NCI-H2196 (cell line): ENCODE results near the gene BANF2.
"Not testable (repeated sequence)": the region's sequence is repeated elsewhere in the genome, so short reads cannot be mapped to it uniquely, and the experiment has no call there.

Experiments
- DNase-seq: peaks from one replicate; lab custom pipeline; 2025; ENCODE audit not compliant: unreplicated experiment; lab: John Stamatoyannopoulos, UW

The BANF2 gene

DNA sequence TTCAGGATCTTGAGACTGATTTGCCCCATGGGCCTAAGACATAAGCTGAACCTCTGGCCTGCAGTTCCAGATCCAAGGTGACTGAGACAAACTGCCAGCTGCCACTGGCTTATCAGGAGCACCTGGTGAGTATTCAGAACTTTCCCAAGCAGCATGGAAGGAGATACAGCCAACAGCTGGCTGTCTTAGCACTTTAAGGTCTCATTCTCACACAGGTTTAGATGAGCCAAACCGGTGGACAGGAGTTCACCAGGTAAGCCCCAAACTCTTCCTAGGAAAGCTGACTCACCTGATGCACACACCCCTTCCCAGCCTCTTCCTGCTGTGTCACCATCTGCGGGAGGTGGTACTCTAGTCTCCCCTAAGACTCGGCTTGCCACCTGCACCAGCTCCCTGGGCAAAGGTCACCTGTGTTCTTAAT, at the start of gene BANF2:
Gene BANF2 (plus strand): TSS at position 36 of the 421 bp plus-strand sequence. CDS start 25,060 bp downstream, outside the sequence.
- DNase-seq, result no peak

DNA sequence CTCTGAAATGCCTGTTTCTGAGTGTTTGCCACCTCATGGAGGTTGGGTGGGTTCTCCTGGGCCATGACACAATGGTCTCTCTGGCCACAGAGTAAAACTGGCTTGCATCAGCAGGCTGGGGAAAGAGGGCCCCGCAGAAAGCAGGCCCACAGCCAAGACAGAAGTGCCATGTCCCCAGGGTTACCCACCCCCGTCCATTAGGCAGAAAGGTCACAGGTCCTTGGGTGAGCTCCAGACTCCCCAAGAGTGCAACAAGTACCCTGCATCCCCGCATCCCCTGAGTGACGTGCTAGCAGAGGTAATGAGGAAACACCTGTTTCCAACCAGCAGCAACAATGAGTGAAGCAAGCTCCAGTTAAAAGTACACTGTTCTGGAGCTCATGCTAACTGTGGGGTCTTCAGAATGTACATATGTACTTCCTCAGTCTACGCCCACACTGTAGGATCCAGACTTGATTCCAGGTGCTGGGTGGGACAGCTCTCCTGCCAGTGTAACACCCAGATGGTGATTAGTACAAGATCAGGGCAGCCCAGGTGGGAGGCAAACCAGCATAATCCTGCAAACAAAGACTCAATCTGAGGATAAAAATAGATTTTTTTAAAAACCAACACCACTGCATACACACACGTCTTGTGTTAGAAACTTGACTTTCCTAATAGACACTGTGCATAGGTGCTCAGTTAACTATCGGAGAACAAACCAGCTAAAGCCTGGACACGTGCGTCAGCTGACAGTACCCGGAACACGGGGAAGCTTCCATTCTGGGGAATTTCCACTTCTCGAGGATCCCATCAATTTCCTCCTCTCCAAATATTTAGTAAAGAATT, 49.3 kb upstream of the BANF2 start:
- no peak for DNase-seq

DNA sequence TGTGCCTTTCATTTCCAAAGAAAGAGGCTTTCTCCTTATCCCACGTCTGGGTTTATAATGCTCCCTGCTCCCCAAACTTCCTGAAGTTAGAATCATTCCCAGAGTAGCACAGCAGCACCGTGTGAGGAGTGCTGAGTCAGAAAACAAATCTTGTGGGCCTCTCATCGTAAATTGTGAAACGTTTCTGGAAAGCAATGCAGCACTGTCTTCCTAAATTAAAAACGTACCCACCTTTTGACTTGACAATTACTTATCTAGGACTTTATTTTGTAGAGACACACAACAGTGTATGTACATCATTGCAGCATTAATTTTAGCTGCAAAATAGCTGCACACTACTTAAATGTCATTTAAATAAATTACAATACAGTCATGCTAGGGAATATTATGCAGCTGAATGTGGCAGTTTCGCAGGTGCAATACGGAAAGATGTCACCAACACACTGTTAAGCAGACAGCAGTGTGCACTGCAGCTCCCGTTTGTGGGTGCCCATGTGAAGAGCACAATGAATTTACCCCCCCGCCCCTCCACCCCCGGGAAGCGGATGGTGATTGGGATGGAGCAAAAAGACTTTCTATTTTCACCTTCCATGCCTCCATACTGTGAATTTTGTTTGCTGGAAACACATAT, 48.5 kb upstream of the BANF2 start:
- DNase-seq, result no peak

DNA sequence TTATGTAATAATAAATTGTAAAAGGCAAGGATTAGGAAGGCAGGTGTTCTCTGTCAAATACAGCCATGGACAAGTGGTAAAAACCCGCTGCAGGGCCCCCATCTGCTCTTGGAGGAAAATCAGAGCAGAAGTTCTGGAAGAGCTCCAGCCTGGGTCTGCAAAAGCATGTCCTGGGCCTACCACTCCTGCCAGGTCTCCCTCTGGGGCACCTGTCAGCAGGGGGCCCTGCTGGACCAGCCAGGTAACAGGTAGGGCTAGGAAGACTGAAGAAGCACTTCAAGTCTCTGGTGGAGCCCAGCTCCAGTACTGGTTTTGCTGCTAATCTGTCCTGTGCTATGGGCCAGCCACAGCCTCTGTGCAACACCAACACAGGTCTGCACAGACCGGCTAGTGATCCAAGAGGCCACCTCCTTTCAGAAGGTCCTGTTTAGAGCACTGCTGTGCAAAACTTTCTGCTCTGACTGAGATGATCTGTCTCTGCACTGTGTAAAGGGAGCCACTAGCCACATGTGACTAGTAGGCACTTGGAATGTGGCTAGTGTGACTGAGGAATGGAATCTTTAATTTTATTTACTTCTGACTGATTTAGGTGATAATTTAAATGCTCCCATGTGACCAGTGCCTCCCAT, 47.9 kb upstream of the BANF2 start:
- DNase-seq, result no peak

DNA sequence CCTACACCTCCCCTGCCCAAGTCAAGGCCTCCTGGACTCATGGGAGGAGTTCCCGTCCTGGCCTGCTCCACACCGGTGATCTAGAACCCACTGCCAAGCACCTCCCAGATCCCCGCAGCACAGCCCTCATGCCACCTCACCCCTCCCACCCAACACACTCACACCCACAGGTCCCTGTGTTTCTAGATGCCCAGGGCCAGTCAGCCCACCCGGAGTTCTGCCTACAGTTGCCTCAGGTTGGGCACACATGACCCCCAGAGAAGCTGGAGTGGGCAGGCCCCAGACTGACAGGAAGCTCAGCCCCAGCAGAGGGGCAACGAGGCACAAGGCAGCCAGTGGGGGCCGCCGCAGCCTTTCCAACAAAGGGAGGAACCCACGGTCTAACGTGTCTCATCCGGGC, 47.4 kb upstream of the BANF2 start:
- DNase-seq, result no peak

DNA sequence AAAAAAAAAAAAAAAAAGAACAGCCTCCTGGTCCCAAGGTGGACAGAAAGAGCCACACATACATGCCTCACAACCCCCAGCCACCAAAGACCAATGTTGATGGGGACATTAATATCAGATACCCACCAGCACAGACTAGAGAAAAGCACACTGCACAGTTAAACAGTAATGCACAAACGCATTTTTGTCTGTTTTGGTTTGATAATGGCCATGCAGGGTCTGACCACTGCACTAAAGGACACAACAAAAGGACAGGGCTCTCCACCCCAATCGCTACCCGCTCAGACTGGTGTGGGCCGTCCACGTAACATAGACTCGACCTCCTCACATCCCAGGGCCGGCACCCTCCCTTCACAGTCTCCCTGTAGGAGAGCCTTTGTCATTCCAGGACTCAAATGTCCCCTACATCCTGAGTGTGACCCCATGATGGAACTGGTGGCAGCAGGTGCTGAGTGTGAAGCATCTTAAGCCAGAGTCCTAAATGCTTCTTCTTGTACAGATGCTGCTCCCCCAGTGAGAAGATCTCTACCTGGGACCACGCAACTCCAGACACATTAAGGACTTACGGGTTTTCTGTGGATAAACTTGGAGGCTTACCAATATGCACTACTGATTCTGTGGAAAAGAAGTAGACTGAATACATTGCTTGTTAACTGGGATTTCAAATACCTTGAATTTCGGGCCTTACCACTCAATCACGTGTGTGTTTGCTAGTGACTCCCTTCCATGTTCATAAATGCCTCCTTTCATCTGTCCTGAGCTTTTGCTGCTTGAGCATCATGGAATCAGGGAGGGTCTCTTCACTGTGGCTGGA, 45.7 kb upstream of the BANF2 start:
- DNase-seq, result no peak

DNA sequence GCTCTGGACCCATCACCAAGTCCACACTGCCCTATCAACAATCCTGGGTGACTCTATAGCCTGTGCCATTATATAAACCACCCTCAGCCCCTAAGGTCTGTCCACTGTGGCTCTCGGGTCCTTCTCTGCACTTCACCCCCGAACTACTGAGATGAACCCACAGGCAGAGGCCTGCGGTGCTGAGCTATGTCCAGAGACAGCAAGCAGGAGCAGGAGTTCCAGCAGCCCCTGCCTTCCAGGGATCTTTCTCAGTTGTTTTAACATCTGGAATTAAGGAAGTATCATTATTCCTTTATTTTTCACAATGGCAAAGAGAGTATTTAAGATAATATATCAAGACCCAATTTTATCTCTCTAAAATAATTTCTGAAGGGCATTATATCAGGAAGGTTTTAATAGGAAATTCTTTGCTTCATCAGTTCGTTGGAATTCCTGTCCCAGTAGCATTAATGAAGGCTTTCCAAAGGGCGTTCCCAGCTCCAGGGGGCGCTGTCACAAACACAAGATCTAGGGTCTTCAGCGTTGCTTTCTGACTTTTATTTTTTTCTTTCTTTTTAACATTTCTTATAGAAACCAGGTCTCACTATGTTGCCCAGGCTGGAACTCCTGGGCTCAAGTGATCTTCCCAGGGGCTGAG, 45.0 kb upstream of the BANF2 start:
- no peak for DNase-seq

DNA sequence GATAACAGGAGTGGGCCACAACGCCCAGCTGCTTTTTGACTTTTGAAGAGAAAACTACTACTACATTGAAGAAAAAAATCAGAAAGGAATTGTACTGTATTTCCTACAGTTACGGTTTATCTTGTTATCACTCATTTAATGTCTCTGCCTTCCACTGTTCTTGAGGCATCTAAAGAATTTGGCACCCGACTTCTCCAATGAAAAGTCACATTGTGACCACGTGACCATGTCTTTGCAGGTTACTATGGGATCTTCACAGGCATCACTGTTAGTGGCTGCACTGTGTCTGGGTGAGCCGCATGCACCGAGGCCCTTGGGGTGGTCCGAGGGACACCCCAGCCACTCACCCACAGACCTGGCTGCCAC, 44.5 kb upstream of the BANF2 start:
- no peak for DNase-seq

DNA sequence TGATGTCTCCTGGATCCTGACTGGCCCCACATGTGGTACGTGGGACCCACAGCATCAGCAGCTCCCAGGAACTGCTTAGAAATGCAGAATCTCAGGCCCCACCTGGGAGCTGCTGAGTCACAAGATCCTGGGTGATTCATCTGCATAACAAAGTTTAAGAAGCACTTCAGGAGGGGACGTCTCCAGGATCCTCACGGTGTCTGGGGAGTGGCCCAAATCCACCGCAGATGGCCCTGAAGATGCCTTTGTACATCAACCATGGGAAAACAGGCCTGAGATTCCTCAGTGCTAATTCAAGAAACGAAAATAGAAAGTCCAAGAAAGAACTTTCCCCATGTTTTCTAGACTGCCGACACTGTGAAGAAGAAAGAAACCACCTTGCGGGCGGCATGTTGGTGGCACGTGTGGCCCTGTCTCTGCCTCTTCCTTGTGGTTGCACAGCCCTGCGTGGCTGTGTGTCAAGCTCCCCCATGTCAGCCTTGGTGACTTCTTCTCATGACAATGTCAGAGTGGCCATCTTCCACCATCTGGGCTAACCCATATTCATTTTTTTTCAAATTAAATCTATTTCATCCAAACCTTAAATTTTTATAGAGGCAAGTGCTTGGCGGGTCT, 43.8 kb upstream of the BANF2 start:
- no peak for DNase-seq

DNA sequence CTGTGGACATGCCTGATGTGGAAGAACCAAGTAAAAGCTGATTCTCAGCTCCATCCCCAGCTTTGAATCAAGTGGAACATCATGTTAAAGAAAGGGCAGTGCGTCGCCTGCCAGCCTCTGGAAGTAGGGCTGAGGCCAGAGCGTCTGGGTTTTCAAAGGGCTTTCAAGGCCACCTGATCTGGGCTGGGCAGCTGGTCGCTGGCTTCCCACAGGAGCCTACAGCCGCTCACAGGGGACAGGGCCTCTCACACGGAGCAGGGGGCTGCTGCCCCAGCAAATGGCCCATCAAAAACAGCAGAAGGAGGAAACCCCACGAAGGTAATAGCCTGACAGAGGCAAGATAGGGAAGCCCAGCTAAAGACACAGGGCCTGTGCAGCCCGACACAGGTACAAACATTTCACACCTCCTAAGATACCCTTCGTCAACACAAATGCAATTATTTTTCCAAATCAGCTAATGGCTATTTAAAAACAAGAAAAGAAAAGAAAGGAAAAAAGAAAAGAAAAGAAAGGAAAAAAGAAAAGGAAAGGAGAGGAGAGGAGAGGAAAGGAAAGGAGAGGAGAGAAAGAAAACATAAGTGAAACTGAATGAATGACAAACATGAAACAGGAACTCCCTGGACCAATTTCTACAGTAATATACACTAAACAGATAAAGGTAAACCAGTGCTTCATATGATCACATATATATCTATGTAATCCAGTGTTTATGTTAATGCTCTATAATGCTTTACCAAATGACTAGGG, 42.5 kb upstream of the BANF2 start:
- no peak for DNase-seq

DNA sequence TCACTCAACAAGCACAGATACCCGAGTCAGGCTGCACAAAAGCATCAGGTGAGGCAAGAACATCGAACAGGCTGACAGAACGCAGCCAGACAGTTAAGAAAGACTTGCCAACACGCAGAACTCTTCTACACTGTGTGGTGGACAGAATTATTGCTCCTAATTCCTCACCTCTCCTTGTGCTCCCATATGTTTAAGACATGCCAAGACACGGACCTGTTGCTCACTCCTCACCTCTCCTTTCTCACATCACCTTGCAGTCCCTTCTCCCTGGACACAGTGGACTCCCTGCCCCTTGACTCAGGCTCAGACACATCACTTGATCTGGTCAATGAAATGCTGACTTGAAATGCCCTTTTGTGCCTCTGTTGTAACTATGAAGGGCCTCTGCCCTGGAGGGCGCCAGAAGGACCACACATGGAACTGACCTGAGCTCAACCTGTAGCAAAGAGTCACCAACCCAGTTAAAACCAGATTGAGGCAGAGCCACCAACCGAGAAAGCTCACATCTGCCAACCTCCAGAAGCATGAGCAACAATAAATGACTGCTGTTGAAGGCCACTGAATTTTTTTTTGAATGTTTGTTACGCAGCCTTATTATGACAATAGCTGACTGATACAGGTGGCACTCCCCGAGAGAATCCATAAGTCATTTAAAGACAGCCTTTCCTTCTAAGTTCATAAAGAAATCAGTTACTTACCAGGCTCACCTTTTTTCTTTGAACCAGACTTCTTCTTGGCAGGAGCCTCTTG, 41.7 kb upstream of the BANF2 start:
- no peak for DNase-seq

DNA sequence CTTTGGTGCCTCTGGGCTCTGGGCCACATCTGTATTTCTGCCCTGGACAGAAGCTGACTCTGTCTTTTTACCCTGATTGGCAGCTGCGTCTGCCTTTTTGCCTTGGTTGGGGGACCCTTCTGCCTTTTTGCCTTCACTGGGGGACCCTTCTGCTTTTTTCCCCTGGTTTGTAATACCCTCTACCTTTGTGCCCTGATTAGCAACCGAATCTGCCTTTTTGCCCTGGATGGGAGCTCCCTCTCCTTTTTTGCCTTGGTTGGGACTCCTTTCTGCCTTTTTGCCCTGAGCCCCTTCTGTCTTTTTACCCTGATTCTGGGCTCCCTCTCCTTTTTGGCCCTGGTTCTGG, 41.1 kb upstream of the BANF2 start:
- no peak for DNase-seq

DNA sequence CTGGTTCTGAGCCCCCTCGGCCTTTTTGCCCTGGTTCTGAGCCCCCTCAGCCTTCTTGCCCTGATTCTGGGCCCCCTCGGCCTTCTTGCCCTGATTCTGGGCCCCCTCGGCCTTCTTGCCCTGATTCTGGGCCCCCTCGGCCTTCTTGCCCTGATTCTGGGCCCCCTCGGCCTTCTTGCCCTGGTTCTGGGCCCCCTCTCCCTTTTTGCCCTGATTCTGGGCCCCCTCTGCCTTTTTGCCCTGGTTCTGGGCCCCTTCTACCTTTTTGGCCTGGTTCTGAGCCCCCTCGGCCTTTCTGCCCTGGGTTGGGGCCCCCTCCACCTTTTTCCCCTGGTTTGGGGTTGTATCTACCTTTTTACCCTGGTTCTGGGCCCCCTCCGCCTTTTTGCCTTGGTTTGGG, 40.4 kb upstream of the BANF2 start:
- not testable (repeated sequence) for DNase-seq

DNA sequence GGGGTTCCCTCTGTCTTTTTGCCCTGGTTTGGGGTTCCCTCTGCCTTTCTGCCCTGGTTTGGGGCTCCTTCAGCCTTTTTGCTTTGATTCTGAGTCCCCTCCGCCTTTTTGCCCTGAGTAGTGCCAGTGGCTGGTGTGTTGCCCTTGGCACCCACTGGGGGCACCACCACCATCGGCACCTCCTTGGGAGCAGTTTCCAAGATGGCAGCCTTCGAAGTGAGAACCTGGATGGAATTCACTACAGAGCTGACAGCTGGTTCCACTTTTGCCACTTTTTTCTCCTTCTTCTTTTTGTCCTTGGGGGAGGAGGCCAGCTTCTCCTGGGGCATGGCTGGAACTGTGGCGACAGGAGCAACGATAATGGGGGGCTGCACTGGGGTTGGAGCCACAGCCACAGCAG, 40.0 kb upstream of the BANF2 start:
- no peak for DNase-seq

DNA sequence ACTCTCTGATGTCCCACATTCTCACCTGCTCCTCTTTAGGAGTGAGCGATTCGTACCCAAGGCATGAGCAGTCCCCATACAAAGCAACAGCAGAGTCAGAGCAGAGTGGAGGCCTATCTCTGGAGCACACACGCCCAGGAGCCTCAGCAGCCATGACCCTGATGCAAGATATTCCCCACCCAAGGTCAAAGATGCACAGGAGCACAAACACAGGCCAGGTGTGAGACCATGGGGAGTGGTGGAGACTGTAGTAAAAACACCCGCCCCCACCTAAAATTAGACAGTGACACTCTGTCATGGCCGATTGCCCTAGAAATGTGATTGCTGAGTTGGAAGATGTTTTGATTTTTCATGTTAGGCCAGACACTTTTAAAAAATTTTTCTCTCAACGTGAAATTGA, 39.1 kb upstream of the BANF2 start:
- no peak for DNase-seq

DNA sequence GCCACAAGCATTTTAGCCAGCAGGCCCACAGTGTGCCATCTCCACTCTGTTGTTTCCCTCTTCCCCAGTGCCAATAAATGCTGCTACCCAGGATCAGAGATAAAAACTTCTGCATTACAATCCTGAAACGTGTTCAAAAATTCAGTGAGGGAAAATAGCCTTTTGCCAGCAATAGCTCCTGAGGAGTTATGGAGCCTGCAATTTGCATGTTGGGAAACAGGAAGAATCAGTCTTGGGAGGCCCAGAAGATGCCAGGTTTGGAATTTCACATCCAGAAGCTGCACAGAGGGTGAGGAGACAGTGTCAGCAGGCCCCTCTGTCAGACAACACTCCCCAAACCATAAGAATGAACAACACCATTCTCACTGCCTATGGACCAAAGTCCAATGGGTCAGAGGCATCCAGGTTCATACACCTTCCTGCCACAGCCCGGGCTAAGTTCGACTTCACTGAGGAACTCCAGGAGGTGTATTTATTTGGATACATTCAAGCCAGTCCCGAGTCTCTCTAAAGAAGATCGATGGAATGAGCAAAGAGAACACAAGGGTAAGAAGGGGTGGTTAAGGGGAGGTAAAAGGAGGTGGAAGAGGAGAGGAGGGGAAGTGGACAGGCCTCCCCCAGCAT, 38.5 kb upstream of the BANF2 start:
- DNase-seq, result no peak

DNA sequence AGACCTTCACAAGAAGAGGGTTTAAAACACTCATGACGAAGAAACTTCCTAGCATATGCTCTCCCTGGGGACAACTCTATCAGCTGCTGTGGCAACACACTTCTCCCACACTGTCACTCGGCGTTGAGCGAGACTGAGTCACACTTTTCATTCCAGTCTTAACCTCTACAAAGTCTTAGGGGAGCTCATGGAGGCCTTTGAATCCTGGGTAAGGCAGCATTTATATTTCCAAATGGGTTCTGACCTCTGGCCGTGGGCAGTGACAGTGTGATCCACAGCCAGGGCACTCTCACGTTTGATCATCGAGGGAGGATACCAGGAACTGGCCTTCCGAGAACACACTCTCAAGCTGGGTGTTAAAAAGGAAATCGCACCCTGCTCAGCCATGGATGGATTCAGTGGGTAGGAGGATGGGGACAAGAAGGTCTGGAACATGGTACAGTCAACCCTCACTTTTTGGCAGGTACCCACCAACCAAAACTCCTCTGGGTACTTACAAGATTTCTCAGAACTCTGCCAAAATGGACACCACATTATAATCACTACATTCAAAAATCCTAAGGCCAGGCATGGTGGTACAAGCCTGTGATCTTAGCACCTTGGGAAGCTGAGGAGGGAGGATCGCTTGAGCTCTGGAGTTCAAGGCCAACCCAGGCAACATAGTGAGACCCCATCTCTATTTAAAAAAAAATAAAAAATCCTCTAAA, 37.3 kb upstream of the BANF2 start:
- no peak for DNase-seq

DNA sequence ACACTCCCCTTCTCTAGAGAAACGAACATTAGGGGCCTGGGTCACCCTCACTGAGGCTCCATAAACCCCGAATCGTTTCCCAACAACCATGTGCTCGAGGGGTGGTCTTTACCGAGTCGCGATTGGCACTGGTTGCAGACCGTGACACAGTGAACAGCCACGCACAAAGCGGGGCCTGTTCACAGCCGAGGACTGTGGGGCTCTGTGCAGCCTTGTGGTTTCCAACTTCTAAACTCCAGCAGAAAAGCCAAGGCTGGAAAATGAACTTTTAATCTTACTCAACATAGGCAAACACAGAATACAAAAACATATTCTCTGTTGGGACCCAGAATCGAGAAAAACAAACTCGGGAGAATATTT, 36.7 kb upstream of the BANF2 start:
- DNase-seq, result no peak
